ENCODE measurements around the gene SGK1.

Gene SGK1

DNA sequence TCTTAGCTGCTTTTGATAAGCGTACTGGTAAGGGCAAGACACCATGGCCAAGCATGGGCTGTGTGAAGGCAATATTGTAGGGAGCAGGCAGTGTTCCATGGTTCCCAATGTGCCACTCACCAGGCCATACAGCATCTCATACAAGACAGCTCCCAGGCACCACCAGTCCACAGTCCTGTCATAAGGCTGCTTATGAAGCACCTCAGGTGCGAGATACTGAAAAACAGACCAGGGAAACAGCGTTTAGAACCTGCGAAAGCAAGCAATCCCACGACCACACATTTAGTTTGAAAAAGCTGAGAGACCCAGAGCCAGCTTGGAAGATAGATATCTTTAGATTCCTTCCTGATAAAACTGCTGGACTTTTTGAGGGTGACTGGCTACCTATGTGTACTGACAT, 146.4 kb downstream of the SGK1 start:
- DNase-seq (ENCODE audit: low read depth in 2 of 2) = no peak

GRCh38 chr6:134170844-134171243, 147.1 kb downstream of the SGK1 start:
- no peak for DNase-seq (ENCODE audit: low read depth in 2 of 2)

GRCh38 chr6:134169871-134170486, 147.9 kb downstream of the SGK1 start:
- no peak for DNase-seq (ENCODE audit: low read depth in 2 of 2)

DNA sequence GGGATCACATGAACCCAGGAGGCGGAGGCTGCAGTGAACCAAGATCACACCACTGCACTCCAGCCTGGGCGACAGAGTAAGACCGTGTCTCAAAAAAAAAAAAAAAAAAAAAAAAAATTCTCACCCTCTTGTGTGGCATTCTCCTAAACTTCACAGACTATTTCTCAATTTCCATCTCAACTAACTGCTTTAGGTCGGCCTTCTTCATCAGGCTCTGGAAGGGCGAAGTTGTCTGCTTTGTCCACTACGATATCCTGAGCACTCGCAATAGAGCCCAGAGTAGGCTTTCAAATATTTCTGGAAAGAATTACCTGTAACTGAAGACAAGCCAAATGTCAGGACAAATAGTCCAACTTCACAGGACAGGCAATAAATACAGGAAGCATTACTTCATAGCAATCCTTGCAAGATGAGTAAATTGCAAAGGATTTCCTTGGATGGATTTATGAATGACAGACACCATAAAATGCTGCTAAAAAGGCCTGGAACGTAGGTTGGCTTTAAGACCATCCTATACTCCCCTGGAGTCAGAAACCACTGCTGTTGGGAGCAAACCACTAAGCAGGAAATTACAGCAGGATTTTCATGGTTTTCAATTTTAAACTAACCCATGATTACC, 149.2 kb downstream of the SGK1 start:
- no peak for DNase-seq (ENCODE audit: low read depth in 2 of 2)

- DNase-seq (ENCODE audit: low read depth in 2 of 2) = no peak
Observed at GRCh38 chr6:134166511-134167261, 151.2 kb downstream of the SGK1 start.

- no peak for DNase-seq (ENCODE audit: low read depth in 2 of 2)
Observed at GRCh38 chr6:134165561-134166201, 152.2 kb downstream of the SGK1 start.

DNA sequence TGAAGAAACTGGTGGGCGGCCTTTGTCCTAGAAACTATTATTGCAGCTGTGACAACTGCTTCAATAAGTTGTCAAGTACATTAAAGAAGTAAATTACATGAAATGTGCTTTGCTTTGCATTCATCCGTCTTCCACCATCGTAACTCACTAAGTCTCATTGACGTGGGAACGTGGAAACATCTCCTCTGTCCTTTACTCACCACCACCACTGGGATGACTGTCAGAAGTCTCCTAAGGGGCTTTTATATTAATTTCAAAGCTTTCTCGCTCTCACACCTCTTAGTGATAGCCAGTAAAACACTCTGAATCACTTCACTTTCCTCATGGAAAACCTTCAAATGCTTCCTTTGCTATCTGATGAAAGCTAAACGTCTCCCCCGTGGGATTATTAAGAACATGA, 153.6 kb downstream of the SGK1 start:
- DNase-seq (ENCODE audit: low read depth in 2 of 2) = no peak

GRCh38 chr6:134162932-134163331, 155.0 kb downstream of the SGK1 start:
- no peak for DNase-seq (ENCODE audit: low read depth in 2 of 2)

- no peak for DNase-seq (ENCODE audit: low read depth in 2 of 2)
Observed at GRCh38 chr6:134161041-134161440, 156.9 kb downstream of the SGK1 start.

GRCh38 chr6:134152767-134153485, 165.0 kb downstream of the SGK1 start:
- DNase-seq (ENCODE audit: low read depth in 2 of 2) = no peak

DNA sequence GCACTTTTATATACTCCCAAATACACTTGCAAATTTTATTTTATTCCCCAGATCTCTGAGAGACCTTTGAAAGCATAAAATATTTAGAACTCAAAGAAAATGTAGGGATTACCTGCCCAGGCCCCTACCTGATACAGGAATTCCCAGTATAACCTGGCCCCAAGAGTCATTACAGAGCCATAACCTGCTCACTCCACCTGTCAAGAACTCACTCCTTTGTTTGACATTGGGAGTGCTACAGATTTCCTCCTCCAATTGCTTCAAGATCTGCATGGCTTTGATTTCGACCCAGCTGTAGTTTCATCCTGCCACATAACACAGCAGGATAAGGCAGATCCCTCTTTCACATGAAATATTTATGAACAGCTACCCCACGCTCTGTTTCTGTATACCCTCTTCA, 169.3 kb downstream of the SGK1 start:
- DNase-seq (ENCODE audit: low read depth in 2 of 2) = no peak

DNA sequence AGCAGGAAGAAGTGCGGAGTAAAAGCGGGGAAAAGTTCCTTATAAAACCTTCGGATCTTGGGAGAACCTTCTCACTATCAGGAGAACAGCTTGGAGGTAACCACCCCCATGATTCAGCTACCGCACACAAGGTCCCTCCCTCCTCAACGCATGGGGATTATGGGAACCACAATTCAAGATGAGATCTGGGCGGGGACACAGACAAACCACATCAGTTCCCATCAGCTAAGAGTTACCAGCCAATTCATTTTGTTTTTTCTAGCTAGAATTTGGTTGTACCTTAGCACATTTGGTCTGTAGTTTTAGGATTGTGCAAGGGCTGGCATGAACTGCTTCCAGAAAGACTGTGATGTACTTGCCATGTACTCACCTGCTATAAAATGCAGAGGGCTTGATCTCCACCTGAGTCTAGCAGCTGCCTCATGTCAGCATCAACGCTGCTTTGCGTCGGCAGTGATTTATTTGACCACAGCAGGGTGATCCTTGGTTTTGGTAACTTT, 170.8 kb downstream of the SGK1 start:
- no peak for DNase-seq (ENCODE audit: low read depth in 2 of 2)

GRCh38 chr6:134146268-134147033, 171.5 kb downstream of the SGK1 start:
- no peak for DNase-seq (ENCODE audit: low read depth in 2 of 2)

DNA sequence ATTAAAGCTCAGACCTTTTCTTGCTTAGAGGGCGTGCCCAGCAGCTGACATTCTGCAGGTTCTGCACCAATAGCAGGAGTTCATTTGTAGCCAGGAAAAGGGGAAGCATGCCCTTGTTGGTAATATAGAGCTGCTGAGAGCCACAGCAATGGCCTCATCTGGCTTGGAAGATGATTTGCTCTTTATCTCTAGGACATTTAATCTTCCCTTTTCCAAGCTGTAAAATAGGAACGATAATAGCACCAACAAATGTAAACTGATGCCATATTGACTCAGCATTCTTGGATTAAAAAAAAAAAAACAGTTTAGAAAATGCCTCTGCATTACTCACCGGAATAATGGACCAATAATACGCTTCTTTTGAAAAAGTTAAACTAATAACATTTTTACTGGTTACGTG, 172.1 kb downstream of the SGK1 start:
- no peak for DNase-seq (ENCODE audit: low read depth in 2 of 2)

- no peak for DNase-seq (ENCODE audit: low read depth in 2 of 2)
Observed at GRCh38 chr6:134138226-134138975, 179.5 kb downstream of the SGK1 start.

DNA sequence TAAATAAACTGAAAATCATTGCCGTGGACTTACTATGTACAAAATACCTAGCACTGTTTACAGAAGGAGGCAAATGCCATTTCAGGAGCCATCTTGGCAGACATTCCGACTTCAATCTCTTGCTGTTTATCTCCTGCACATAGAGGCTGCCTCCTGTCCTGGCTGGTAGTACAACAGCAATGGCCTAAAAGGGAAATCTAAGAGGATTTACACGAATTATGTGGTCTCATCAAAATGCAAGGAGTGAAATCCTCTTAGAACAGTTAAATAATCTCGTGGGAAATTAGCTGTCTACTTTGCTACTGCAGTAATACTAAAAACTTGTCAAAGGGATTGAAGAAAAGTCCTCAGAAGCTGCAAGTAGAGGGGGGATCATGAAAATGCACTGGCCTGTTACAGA, 183.3 kb downstream of the SGK1 start:
- no peak for DNase-seq (ENCODE audit: low read depth in 2 of 2)

GRCh38 chr6:134132494-134133141, 185.3 kb downstream of the SGK1 start:
- no peak for DNase-seq (ENCODE audit: low read depth in 2 of 2)

- no peak for DNase-seq (ENCODE audit: low read depth in 2 of 2)
Observed at GRCh38 chr6:134131530-134132139, 186.3 kb downstream of the SGK1 start.

DNA sequence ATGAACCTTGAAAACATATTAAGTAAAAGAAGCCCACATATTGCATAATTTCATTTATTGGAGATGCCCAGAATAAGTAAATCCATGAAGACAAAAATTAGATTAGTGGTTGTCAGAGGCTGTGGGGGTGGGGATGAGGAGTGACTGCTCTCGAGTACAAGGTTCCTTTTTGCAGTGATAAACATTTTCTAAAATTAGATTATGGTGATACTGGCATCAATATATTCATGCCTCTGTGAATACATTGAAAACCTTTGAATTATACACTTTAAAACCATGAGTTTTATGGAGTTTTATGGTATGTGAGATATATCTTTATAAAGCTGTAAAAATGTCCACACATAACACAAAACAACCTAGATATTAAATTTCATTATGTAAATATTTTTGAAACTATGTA, 189.8 kb downstream of the SGK1 start:
- no peak for DNase-seq (ENCODE audit: low read depth in 2 of 2)
